ENCODE data around the gene HOXA10.

The HOXA10 gene

GRCh38 chr7:27189997-27190748 is 16.1 kb upstream of the HOXA10 start:
- DNase-seq = no peak

- DNase-seq = no peak
These were observed 15.3 kb upstream of the HOXA10 start for GRCh38 chr7:27189295-27189996.

GRCh38 chr7:27188386-27189294 is 14.5 kb upstream of the HOXA10 start:
- DNase-seq = no peak

DNA sequence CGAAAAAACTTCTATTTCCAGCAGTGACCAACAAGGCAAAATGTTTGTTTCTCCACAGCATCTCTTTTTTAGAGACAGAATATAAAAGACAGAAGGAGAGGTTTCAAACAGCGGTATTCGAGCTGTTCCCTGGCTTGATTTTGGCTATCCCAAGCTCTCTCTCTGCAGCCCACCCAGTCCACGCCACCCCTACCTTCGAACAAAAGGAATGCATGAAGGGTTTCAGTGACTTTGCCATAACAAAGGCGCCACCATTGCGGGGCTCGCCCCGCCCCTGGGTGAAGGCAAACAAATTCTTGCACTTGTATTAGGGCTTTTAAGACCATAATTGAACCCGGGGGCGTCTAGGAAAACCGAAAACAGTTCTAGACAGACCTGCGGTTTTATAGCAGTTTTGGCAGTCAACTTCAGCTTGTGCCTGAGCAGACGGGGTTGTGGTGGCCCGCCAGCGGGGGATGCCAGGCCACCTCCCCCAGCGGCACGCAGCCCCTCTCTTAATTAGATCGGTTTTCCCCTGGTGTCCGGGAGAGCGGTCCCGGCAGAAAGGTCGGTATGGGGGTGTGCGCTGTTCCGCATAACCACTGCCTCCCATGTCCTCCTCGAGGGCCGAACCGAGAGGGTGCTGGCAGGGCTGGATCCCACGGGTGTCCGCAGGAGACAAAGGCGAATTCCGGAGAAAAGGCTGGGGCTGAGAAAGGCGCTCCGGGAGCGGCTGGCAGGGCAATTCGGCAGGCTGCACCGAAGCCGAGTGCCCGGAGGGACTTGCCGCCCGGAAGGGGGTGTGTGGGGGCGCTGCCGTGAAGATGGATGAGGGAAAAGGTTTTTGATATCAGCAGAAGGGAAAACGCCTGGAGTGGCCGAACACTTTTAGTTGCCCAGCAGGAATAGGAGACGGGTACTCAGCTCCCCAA is 13.6 kb upstream of the HOXA10 start:
- DNase-seq = no peak

DNA sequence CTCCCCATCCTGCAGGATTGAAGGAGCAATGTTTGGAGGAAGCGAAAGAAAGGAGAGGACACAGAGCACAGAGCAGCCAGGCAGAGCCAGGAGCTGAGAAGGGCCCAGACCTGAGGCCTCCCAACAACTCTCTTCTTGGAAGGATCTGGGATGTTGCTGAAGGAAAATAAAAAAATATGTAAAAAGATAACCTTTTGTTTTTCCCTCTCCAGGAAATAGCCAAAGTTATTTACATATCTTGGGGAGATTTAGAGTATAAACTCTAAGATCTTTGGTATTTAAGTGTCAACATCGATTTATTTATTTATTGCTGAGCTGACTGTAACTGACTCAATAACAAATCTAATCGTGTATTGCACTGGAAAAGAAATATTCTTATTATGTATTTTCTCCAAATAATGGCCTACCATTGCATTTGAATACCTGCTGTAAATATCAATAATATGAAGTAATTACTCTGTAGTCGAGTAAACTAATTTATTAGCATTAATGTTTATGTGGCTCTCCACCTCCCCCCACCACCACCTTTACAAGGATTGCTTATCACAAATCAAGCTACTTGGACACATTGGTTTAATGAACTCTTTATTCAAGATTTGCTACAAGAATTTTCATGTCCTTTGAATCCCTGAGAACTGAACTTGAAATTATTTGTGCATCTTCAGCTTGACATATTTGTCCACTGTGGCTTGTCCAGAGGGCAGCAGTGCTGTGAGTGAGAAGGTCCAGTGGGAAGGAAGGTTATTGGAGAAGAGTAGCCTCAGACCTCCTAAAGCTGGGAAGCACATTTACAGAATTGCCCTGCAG is 12.8 kb upstream of the HOXA10 start:
- DNase-seq = no peak

GRCh38 chr7:27185854-27186667 is 11.9 kb upstream of the HOXA10 start:
- no peak for DNase-seq

- DNase-seq = no peak
These were observed 11.1 kb upstream of the HOXA10 start, which contains the start of gene HOXA11 for GRCh38 chr7:27185013-27185853. HOXA11 (minus strand) TSS chr7:27185232; CDS start chr7:27185144, 88 bp downstream.

GRCh38 chr7:27184337-27185012 is 10.4 kb upstream of the HOXA10 start:
- no peak for DNase-seq

GRCh38 chr7:27183682-27184336 is 9.7 kb upstream of the HOXA10 start:
- no peak for DNase-seq

GRCh38 chr7:27182861-27183681 is 9.0 kb upstream of the HOXA10 start:
- no peak for DNase-seq

DNA sequence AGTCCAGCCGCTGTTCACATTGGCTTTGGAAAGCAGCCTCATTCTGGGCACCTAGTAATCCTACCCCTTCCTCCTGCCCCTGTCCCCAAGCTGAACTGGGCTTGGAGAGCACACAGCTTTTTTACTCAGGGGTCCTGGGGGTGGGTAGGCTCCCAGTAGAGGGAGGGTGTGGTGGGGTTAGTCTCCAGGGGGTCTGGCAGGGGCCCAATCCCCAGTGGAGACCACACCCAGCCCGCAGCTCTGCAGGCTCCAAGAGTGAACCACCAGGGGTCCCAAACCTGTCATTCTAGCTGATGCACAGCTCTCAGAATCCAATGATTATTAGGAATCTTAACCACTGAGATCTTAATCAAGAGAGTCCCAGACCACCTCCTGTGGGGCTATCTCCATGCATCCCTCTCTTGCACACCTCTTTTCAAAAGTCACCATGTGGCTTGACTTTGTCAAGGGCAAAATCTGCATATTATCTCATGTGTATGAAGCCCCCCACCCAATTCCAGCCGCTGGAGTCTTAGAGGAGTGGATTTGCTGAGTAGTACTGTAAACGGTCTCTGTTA is 8.2 kb upstream of the HOXA10 start:
- DNase-seq = no peak

- no peak for DNase-seq
These were observed 7.7 kb upstream of the HOXA10 start for GRCh38 chr7:27181795-27182275.

- no peak for DNase-seq
These were observed 6.6 kb upstream of the HOXA10 start for GRCh38 chr7:27180431-27181420.

GRCh38 chr7:27179503-27180430 is 5.6 kb upstream of the HOXA10 start:
- DNase-seq = peak; percentile 62

All from activated CD4-positive, alpha-beta T cell treated with anti-CD3 and anti-CD28 coated beads, Interleukin-2, amount 50 U/mL, for 1 hour (primary cell).